ENCODE measurements around the gene ZBTB46.

The ZBTB46 gene

DNA sequence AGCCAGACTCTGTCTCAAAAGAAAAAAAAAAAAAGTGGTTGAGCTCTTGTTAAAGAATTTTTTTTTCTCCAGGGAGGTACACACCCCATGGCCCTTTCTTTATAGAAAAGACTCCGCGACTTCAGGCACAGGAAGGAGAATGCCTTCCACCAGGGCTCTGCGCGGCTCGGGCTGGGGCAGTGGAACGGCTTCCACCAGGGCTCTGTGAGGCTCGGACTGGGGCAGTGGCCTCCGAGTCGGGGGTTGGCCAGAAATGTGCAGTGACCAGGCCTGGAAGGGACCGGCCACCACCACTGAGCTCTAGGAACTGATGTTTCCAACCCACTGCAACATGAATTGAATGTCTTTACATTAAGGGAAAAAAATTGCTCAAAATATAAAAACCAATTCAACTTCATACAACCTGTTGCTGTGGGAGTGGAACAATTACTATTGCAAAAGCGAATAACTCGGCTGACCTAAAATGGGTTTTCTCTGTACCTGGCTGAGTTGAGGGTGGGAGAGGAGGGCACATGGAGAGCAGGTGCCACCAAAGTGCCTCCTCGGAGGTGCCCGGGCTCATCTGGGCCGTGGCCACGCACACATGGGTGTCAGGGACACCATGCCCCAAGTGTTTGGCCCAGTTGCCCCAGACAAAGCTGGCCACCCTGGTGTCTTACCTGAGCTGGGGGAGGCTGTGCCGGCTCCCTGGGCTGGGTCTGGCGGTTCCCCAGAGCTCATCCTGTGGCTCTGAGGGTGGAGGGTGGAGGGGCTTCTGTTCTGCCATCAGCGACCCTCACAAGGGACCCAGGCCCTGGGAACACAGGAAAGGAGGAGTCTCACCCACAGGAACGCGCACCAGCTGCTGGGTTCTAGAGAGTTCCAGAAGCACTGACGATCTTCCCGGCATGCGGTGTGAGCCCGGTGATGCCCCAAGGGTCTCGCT, 62.2 kb downstream of the ZBTB46 start:
- DNase-seq (ENCODE audit: low read depth in 2 of 3, low spot score in 2 of 3): no peak

DNA sequence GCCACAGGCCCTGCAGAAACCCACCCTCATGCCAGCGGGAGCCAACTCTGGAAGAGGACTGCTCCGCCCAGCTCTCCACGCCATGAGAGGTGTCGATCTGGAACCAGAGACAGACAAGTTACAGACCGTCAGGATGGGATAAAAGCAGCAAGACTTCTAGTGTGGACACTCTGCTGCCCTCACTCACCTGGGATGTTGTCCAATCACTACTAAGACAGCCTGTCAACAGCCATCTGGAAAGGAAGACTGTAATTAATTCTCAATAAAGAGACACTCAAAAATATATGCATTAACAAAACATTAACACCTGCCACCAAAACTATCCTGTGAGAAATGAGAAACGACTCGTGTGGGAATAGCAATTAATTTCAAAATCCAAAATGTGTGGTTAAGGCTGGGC, 63.2 kb downstream of the ZBTB46 start:
- no peak for DNase-seq (ENCODE audit: low read depth in 2 of 3, low spot score in 2 of 3)

DNA sequence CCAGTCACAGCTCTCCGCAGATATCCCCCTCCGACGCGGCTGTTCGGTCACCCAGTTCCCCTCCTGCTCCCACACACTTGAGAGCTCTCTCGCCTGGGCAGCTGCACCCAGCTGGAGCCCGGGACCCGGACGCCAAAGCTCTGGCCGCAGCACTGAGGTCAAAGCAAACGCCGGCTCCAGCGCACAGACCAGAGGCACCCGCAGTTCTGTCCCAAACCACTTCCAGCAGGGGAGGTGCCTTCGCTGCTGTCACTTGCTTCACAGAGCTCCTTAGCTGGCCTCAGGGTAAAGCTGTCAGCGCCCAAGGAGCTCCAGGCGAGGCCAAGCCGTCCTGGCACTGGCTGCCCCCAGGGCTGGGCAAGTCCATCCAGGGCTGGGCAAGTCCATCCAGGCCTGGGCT, 63.6 kb downstream of the ZBTB46 start:
- DNase-seq (ENCODE audit: low read depth in 2 of 3, low spot score in 2 of 3): no peak

DNA sequence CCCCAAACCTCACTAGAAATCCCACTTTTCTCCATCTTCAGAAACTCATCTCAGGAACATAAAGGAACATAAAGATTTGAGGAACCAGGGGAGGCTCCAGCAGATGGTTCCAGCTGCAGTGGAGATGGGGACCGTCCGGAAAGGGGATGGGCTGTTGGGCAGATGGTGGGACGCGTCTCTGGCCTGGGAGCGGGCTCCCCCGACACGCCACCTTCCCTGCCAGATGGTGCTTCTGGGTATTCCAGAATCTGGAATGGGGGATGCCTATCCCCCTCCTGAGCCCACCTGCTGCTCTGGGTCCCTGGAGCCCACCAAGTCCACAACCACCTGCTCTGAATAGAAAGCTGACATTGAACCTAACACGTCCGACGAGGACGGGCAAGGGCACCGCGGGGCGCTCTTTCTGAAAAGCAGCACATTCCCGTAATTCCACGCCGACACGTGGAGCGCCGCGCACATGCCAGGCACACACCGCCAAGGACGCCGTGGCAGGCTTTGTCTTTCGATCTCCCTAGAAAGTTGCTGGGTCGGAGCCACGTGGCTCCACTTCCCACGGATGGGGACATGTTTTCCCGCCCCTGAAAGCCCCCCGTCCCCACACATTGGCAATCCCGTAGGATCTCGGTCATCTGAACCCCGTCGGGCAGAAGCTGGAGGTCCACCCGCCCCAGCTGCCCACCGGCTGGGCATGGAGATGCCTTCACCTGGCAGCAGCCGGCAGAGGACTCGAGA, 64.2 kb downstream of the ZBTB46 start:
- no peak for DNase-seq (ENCODE audit: low read depth in 2 of 3, low spot score in 2 of 3)

DNA sequence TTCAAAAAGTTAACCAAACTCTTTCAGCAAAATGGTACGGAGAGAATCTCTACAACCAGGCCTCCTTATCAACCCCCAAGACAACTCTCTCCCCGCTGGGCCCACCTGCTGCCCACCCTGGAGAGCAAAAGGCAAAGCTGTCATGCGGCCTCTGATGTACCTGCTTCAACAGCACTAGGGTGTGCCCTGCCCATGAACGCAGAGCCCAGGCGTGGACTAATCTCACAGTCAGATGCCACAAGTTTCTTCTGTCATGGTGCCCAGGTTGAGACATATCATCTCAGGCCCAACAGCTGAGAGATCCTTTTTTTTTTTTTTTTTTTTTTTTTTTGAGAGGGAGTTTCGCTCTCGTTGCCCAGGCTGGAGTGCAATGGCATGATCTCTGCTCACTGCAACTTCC, 65.2 kb downstream of the ZBTB46 start:
- DNase-seq (ENCODE audit: low read depth in 2 of 3, low spot score in 2 of 3): no peak

DNA sequence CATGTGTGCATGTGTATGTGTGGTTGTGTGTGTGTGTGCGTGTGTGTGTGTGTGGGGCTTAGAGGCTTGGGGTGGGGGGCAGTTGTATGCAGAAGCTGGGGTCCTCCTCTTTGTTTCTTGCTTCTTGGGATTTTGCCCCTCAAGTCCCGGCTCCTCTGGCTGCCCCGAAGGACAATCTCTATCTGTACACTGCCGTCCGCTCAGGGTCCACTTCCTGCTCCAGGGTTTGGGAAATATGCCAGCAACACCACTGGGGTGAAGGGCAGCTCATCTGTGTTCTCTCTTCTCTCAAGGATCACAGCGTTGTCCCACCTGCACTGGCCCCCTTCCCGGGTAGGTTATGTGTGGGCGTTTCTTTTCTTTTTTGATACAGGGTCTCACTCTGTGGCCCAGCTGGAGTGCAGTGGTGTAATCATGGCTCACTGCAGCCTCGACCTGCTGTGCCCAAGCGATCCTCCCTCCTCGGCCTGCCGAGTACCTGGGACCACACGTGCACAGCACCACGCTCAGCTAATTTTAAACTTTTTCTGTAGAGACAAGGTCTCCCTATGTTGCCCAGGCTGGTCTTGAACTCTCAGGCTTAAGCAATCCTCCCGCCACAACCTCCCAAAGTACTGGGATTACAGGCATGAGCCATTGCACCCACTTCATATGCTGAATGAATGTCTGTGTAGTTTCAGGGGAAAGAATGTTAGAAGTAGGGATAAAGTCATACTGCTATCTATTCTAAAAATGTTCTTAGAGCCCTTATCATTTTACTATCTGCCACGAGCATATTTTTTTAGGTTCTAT, 65.8 kb downstream of the ZBTB46 start:
- no peak for DNase-seq (ENCODE audit: low read depth in 2 of 3, low spot score in 2 of 3)

DNA sequence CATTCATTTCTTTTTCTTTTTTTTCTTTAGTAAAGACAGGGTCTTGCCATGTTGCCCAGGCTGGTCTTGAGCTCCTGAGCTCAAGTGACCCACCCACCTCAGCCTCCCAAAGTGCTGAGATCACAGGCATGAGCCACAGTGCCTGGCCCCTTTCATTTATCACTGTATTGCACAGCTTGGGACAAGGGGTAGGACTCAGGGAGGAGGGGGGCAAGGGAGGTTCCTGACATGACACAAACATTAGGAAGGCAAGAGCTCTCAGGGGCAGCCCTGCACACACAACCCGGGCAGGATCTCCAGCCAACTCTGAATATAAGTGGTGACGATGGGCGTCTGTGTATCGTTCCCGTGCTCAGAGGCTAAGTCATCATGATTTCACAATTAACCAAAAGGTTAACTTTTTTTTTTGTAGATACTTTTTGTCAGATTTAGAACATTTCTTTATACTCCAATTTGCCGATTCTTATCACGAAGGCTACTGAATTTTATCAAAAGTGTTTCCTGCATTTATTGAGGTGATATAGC, 71.6 kb downstream of the ZBTB46 start:
- DNase-seq (ENCODE audit: low read depth in 2 of 3, low spot score in 2 of 3): no peak

DNA sequence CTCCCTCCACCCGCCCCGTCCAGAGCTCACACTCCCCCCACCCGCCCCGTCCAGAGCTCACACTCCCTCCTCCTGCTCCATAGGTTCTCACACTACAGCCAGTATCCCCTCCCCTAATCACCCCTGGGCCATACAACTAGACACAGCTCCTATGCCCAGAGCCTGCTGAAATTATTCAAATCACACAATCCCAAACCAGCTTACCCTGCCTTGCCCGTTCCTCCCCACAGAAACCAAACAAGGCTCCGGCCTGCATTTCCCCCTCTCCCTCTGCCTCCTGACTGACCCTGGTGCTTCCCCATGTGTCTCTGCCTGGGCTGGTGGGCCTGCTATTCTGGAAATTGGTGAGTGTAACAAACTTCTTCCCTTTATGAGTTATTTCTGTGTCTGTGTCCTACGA, 72.9 kb downstream of the ZBTB46 start:
- no peak for DNase-seq (ENCODE audit: low read depth in 2 of 3, low spot score in 2 of 3)

DNA sequence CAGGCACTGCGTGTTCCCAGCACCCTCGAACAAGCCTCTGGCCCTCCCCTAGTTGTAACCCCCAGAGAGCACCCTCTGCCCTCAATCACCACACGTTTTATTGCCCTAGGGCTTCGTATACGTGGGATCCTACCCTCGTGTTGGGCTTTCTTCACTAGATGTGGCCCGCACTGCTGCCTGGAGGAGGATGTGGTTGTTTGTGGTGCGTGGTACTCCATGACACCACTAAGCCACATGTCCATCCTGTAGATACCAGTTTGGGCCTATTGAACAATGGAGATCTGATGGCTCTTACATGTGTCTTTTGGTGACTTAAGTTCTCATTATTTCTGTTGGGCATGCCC, 74.4 kb downstream of the ZBTB46 start:
- DNase-seq (ENCODE audit: low read depth in 2 of 3, low spot score in 2 of 3): no peak

DNA sequence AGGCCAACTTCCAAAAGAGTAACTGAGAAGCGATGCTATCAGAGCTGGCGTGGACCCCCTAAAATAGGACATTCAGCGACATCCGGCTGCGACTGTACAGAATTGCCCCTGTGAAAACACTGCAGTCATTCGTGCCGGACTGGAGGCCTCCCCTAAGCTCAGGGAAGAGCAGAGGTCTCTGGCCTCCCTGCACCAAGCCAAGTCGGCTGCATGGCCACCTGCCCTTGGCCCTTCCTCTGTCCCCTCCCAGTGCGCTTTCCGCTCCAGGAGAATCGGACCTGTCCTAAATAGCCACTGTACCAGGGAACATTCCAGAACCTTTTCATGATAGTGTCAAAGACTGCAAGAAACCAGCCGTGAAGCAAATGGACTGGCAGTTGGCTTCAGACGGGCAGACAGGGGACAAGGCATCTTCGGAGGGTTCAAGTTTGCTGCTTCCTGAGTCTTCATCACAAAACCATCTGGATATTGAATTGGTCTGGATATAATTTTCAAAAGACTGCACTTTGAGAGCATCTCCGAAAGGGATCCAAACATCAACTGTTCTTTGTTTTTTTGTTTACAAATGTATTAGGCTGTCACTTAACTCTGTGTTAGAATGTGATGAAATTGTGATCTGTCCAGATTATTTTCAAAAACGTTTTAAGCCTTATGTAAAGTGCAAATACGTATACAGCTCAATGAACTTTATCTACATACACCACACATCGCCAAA, 75.0 kb downstream of the ZBTB46 start:
- no peak for DNase-seq (ENCODE audit: low read depth in 2 of 3, low spot score in 2 of 3)

DNA sequence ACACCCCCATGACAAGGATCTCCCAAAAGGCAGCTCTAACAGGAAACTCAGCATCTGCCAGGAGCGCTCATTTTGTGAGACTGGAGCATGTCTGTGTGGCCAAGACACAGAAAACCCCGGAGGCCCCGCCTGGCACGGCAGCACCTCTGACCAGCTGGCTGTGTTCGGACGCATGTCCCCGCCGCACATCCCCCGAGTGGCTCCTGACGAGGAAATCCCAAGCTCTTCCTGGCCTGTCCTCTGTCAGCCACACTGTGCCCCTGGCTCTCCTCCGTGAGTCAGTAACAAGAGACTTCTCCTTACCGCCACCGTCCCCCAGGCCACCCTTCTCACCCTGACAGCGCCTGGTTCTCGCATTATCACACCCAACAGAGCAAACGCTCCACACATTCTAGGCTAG, 77.1 kb downstream of the ZBTB46 start:
- DNase-seq (ENCODE audit: low read depth in 2 of 3, low spot score in 2 of 3): no peak

DNA sequence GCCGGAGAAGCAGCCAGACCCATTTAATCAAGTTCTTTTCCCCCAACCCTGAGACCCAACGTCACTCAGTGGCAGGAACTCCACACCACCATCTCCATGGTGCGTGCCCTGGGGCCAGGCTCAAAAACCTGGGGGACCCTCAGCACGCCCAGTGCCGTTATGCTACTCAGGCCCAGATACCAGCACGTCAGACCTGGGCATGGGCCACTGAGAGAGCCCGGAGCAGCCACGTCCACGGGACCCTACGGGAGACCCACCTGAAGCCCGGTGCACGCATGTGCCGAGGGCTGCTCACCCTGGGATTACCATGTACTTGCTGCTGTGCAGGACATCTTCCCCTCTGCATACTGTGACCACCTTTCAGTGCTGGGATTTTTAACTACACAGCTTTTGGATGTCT, 77.7 kb downstream of the ZBTB46 start:
- no peak for DNase-seq (ENCODE audit: low read depth in 2 of 3, low spot score in 2 of 3)

DNA sequence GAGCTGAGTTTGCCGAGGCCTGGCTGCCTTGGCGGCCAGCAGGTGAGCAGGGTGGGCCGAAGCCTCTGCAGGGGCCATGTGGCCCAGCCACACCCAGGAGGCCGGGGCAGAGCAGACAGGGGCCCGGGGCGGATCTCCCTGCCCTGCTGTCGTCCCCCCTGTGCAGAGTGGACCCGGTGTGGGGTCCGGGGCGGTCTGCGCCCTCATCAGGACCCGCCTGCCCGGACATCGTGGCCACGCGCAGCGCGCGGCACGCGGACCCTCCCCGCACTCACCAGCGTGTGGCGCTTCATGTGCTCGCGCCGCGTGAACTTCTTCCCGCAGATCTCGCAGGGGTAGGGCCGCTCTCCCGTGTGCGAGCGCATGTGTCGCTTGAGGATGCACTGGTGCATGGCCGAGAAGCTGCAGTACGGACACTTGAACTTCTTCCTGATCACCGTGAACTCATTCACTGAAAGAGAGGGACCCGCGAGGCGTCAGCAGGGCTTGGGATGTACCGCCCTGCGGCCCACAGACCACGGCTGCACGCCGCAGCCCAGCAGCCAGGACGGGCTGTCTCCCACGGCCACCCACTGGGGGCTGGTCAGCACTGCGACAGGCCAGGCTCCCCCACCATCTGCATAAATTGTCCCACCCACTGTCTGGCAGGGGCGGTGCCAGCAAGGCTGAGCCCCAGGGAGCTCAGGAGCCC, 78.5 kb downstream of the ZBTB46 start:
- DNase-seq (ENCODE audit: low read depth in 2 of 3, low spot score in 2 of 3): no peak

DNA sequence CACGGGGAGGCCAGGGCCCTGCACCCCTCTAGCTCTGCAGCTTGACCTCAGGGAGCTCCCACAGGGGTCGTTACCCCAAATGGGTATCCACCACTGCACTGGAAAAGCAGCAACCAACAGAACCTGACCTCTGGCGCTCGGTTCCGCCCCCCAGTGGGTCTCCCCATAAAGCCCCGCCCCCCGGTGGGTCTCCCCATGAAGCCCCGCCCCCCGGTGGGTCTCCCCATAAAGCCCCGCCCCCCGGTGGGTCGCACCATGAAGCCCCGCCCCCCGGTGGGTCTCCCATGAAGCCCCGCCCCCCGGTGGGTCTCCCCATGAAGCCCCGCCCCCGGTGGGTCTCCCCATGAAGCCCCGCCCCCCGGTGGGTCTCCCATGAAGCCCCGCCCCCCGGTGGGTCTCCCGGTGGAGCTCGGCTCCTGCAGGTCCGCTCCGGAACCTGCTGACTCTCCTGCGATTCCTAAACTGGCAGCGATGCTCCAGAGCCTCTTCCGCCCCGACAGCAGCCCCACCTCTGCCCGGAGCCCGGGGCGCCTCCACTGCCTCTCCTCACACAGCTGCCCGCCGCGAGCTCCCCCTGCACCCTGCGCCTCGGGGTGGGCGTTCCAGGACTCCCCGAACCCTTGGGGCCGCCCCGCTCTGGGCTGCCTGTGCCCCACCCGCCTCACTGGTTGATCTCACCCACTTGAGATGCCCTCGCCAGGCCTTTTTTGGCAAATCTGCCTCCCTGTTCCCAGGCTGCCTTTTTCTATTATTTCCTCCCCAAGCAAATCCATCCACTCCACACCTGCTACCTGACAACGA, 79.4 kb downstream of the ZBTB46 start:
- no peak for DNase-seq (ENCODE audit: low read depth in 2 of 3, low spot score in 2 of 3)

DNA sequence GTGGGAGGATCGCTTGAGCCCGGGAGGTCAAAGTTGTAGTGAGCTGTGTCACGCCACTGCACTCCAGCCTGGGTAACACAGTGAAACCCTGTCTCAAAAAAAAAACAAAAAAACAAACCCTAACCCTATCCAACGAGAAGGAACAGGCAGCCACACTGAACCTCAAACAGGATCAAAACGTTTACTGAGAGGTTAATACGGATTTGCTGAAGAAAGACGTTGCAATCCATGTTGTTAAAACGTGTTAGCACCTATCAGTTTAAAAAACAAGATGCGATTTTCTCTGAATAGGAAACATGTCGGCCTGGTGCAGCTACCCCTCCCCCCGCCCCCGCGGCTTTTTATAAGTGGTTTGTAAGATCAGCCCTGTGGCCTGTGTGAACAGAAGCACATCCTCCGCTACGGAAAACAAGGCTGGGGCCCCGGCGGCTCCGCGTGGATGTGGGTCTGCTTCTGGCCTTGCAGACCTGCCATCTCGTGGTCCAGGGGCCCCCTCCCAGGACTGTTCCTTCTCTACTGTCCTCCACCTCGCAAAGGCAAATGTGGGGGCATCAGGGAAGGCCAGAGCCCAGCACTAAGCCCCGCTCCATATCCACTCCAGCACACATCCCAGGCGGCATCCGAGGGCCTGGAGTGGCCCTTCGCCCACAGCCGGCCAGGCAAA, 80.1 kb downstream of the ZBTB46 start:
- no peak for DNase-seq (ENCODE audit: low read depth in 2 of 3, low spot score in 2 of 3)

DNA sequence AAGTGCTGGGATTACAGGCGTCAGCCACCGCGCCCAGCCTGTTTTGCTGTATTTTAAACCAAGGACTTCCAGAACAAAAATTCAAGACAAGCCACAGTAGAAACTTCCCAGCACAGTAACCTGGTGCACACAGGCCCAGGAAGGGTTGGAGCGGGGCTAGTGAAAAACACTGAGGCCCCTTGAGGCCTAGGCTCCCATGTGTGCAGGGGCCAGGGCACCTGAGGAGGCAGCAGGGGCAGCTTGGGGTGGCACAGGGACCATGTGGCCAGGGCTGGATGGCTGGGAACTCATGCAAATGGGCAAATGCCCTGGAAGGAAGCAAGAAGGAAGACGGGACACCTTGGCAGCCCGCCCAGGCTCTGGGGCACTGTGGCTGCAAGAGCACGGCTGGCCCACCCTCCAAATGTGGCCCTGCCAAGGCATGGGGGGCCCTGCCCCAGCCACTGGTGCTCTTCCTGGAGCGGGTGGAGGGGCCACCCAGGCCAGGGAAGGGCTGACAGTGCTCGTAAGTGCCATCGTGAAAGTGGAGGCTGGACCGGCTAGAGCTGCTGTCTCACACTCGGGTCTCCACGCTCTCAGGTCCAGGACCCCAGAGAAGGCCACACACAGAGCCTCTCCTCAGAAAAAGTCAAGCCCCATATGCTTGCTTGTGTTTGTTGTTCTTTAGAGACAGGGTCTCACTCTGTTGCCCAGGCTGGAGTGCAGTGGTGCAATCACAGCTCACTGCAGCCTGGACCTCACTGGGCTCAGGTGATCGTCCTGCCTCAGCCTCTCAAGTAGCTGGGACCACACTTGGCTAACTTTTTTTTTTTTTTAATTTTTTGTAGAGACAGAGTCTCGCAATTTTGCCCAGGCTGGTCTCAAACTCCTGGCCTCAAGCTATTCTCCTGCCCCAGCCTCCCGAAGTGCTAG, 81.2 kb downstream of the ZBTB46 start:
- DNase-seq (ENCODE audit: low read depth in 2 of 3, low spot score in 2 of 3): no peak

DNA sequence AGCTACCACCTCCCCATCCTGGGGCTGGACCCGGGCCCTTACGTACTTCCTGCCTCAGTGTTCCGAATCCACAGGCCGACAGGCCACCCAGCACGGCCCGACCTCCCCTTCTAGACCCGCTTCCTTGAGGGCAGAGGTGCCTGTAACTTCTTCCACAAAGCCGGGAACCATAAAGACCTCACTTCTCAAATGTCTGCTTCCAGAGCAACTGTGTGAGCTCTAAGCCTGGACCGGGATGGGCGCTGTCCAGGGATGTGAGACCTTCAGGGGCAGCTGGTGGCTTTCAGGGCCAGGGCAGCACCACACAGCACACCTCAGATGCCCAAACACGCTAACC, 82.2 kb downstream of the ZBTB46 start:
- DNase-seq (ENCODE audit: low read depth in 2 of 3, low spot score in 2 of 3): no peak
